K562 (cell line): ENCODE data around the gene CAPN7. TPM values are rescaled to one million over a fixed set of nuclear protein-coding genes. Genes with fewer than 3 reads are reported as not detected.

Source experiments
- ATAC-seq: fragments of 200-7000 bp; cut with Tn5 transposase; 3 replicates; pipeline ENCODE4 v1.9.1; 2020; ENCODE audit warnings: moderate library complexity
- BruUV-seq: library from RNA; stranded (reverse); fragments of 400-500 nt; replicated peaks from 2 replicates; lab custom pipeline; 2021; lab: Mats Ljungman, UMichigan
- CTCF ChIA-PET: fragments of 300-600 bp; formaldehyde crosslinking; extraction: SDS; loops from one replicate; lab custom pipeline; 2021; ENCODE audit warnings: low intra/inter-chr PET ratio; lab: Yijun Ruan, JAX
- POLR2A ChIA-PET: fragments of 300-600, 350-650 bp; sonication (Branson Sonifier 250); formaldehyde crosslinking; extraction: SDS; loops from one replicate; lab custom pipeline; 2021; ENCODE audit warnings: antibody characterized with exemption, inconsistent platforms; lab: Yijun Ruan, JAX
- DNase-seq, 4 experiments: peaks; one replicate each; pipeline versions ENCODE4 v3.0.0 to v3.0.0-alpha.2; 2011 to 2018; ENCODE audit warnings: low spot score in 3 of 4, mixed read lengths in 3 of 4; ENCODE audit errors: extremely low read depth in 1 of 4
- FAIRE-seq: peaks from 2 replicates; lab custom pipeline; 2011; peaks lifted over from hg19 to GRCh38; lab: Jason Lieb, UNC
- H2AFZ ChIP-seq: 2 replicates; pipeline ENCODE4 v1.6.0; 2011; ENCODE audit warnings: low read depth, low read length, control low read depth, inconsistent platforms
- H3K27ac ChIP-seq: fragments of 200-600 bp; 3 replicates; pipeline ENCODE4 v1.8.0; 2011; ENCODE audit warnings: low read depth, mild to moderate bottlenecking, control low read depth, inconsistent platforms, low read length, moderate library complexity, mixed read lengths; ENCODE audit errors: extremely low read depth
- H3K27me3 ChIP-seq, 2 experiments: fragments of 300-600 bp in 1 of 2; 2 replicates in 1 of 2; 3 replicates in 1 of 2; pipeline versions ENCODE4 v1.6.0 to v1.8.0; 2011; ENCODE audit warnings: inconsistent platforms in 2 of 2, low read length in 2 of 2, mild to moderate bottlenecking in 1 of 2, mixed read lengths in 1 of 2, moderate library complexity in 1 of 2; ENCODE audit not compliant: control insufficient read depth in 2 of 2, insufficient read depth in 2 of 2
- H3K36me3 ChIP-seq: fragments of 300-600 bp; 3 replicates; pipeline ENCODE4 v1.8.0; 2011; ENCODE audit warnings: mild to moderate bottlenecking, low read length, inconsistent platforms; ENCODE audit not compliant: control insufficient read depth, insufficient read depth
- H3K4me1 ChIP-seq, 2 experiments: fragments of 200-600 bp in 1 of 2; replicated peaks in 1 of 2; 2 replicates in 1 of 2; 3 replicates in 1 of 2; pipeline versions ENCODE4 v1.5.1 to v1.8.0; 2011; ENCODE audit warnings: inconsistent platforms in 2 of 2, low read length in 2 of 2, mild to moderate bottlenecking in 1 of 2, mixed read lengths in 1 of 2, moderate library complexity in 1 of 2; ENCODE audit not compliant: control insufficient read depth in 2 of 2, insufficient read depth in 2 of 2
- H3K4me2 ChIP-seq: 2 replicates; pipeline ENCODE4 v1.6.1; 2011; ENCODE audit warnings: low read length, control low read depth, inconsistent platforms, mixed read lengths; ENCODE audit not compliant: insufficient read depth
- H3K4me3 ChIP-seq: fragments of 200-600 bp; sonication (generic), shearing (Covaris generic); 2 replicates; pipeline ENCODE4 v1.5.1; 2016; ENCODE audit warnings: control low read depth, inconsistent platforms
- H3K79me2 ChIP-seq: fragments of 200-600 bp; 3 replicates; pipeline ENCODE4 v1.8.0; 2011; ENCODE audit warnings: low read length, inconsistent platforms; ENCODE audit not compliant: control insufficient read depth, insufficient read depth
- H3K9ac ChIP-seq, 2 experiments: 2 replicates each; pipeline versions ENCODE4 v1.6.0 to v1.6.1; 2011; ENCODE audit warnings: low read depth in 2 of 2, low read length in 2 of 2, control low read depth in 1 of 2, inconsistent platforms in 1 of 2, mild to moderate bottlenecking in 1 of 2, mixed read lengths in 1 of 2; ENCODE audit not compliant: insufficient read depth in 1 of 2
- H3K9me1 ChIP-seq: one replicate; pipeline ENCODE4 v1.6.0; 2011; ENCODE audit warnings: inconsistent platforms, mild to moderate bottlenecking, low read length, moderate library complexity; ENCODE audit not compliant: control insufficient read depth, insufficient read depth
- H3K9me3 ChIP-seq: replicated peaks from 2 replicates; pipeline ENCODE4 v1.5.1; 2011; ENCODE audit warnings: low read depth, low read length, inconsistent platforms; ENCODE audit not compliant: control insufficient read depth, insufficient read depth
- H4K20me1 ChIP-seq: replicated peaks from 2 replicates; pipeline ENCODE4 v1.6.1; 2011; ENCODE audit warnings: low read length, inconsistent platforms, mixed read lengths; ENCODE audit not compliant: control insufficient read depth, insufficient read depth
- GABPB2 ChIP-seq: fragments of 250-450 bp; sonication (Bioruptor Pico); conservative IDR thresholded peaks from 2 replicates; pipeline ENCODE4 v1.5.1; 2021; ENCODE audit warnings: mild to moderate bottlenecking
- LEF1 ChIP-seq: fragments of 450-650 bp; IDR thresholded peaks from 2 replicates; pipeline ENCODE4 v1.6.1; 2016; ENCODE audit warnings: mild to moderate bottlenecking
- SPI1 ChIP-seq: IDR thresholded peaks from 2 replicates; pipeline ENCODE4 v1.6.1; 2011; ENCODE audit warnings: low read depth, low read length, control low read depth, borderline replicate concordance
- SRF ChIP-seq, 2 experiments: fragments of 250-450, 450-650 bp in 1 of 2; sonication (Bioruptor Pico) in 1 of 2; sonication (generic) in 1 of 2; formaldehyde crosslinking; IDR thresholded peaks; 2 replicates each; pipeline versions ENCODE4 v1.5.0 to v1.5.1; 2020 to 2022; ENCODE audit warnings: mild to moderate bottlenecking in 1 of 2, missing genetic modification reagents in 1 of 2
- WGBS: fragments of 100-300 bp; shearing (Covaris generic); methylation state at CpG from one replicate; pipeline ENCODE4 v1.1.6; 2016; ENCODE audit warnings: low coverage, mixed read lengths; ENCODE audit not compliant: insufficient coverage; ENCODE audit errors: missing lambda C conversion rate; 5-methylcytosine and 5-hydroxymethylcytosine counted together
- in situ Hi-C: fragments of 300-500 bp; cut with MboI; formaldehyde crosslinking; loops from 4 replicates; pipeline ENCODE4 v1.15.0; 2018; ENCODE audit warnings: inconsistent platforms, mixed read lengths
- intact Hi-C: fragments of 100-400 bp; cut with micrococcal nuclease; formaldehyde crosslinking; loops from 2 replicates; pipeline ENCODE4 v1.14.2; 2022
- polyA plus RNA-seq, 8 experiments: library from polyadenylated mRNA; depleted of rRNA in 4 of 8; stranded (reverse) in 5 of 8; unstranded in 3 of 8; fragments of >200 nt; fragmentation: Nextera tagmentation in 2 of 8; fragmentation: Illumina TruSeq in 1 of 8; extraction: Ambion mirVana in 2 of 8; extraction: Trizol in 1 of 8; gene quantifications; 2 replicates each; pipeline versions ENCODE4 v1.2.1 to v1.2.3, GENCODE V29; 2011 to 2014; ENCODE audit warnings: inconsistent platforms in 1 of 8, missing spikeins in 1 of 8
- total RNA-seq, 7 experiments: library from RNA; depleted of rRNA in 6 of 7; stranded (reverse); fragments of >200 nt in 6 of 7; fragmentation: Illumina TruSeq in 2 of 7; extraction: Trizol in 2 of 7; gene quantifications; 2 replicates each; pipeline versions ENCODE4 v1.2.1 to v1.2.3, GENCODE V29; 2011 to 2021; ENCODE audit warnings: low replicate concordance in 1 of 7

CAPN7 gene
- total and polyA plus RNA-seq, 9 of the 15 experiments (the other 6 are each of a cell fraction or from before 2014, with no cell fraction given): 6.5 to 42.7 (median 32.7) TPM

DNA sequence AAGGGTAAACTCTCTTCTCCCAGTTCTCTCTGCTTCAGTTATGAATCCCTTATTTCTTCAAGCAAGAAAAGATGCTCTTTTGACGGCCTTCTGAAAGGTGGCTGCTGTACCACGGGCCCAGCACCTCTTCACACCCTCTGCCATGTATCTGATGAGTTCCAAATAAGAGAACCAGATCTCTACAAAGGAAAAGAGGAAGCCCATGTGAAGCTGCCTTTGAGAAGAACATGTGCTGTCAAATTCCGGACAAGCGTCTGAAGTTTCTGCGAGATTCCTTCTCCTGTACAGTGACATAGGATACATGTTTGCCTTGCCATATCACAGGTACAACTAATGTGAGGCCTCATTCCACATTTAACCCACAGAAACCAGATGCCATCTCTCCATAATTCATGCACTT is 67.2 kb downstream of the CAPN7 start:
- H3K4me1 ChIP-seq: peaks cover 40 to 43% of the 10 kb centered on the region in 2 experiments

DNA sequence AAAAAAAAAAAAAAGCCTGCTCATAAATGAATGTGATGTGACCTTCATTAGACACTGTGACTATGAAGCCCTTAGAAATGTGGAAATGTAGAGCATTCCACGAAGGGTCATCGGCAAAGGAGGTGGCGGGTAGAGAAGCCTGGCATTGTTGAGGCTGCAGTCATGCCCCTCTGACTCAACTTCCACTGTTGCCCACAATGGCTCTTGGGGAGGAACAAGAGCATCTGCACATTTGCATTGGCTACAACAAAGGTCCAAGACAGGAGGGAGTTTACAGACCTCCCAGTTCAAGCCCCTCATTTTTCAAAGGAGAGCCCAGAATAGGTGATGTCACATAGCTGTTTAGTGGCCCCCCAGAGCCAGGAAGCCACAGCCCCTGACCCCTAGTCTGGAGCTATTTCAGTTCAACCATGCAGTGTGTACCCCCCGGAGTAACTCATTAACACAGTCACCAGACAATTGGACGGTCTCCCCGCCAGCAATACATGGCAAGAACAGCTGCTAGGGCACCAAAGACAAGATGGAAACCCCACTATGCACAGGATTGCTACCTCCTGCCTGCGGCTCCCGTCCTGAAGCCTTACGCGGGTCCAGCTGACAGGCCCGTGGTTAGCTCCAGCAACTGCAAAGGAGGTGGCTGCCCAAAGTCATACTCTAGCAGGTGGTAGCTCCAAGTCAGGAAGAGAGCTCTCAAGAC is 70.1 kb downstream of the CAPN7 start:
- Histone ChIP-seq H3K79me2 (peaks cover 3% of the 10 kb centered on the region; the same call in 1 of the 3 replicates), H3K9ac (peak overlapping the region in 1 of 2 experiments; percentile 47; a peak in 1 of 4 replicates), H3K9me3 (no peaks in the 10 kb centered on the region), H4K20me1 (no peaks in the 10 kb centered on the region), H3K4me2 (no peak overlapping the region), H2AFZ (no peak overlapping the region), H3K36me3 (no peaks in the 10 kb centered on the region; the same call in 2 of the 3 replicates), H3K27ac (no peak overlapping the region), H3K4me3 (no peak overlapping the region), H3K27me3 (no peaks in the 10 kb centered on the region), H3K9me1 (no peaks in the 10 kb centered on the region), H3K4me1 (peaks cover 18 to 20% of the 10 kb centered on the region in 2 experiments)
- CTCF ChIA-PET: no interaction called here
- no peak for FAIRE-seq
- POLR2A ChIA-PET: interaction anchor here (0.9 to 2.7 kb wide), 3 partner anchors 9 to 13 kb away, joined by 3 to 15 read pairs (median 3); no protein-coding TSS in a partner anchor
- DNase-seq: no peak
- 86% methylated on average over 11 of the region's 11 CpGs for WGBS
- BruUV-seq: no TSS peak
- intact Hi-C loops (no loop called here), in situ Hi-C loops (no loop called here)
- 0 out of 4 replicates have a peak, but pooled peaks of 1 of the 2 experiments have one; percentile 38 for TF ChIP-seq SRF (CRISPR knock-in tag; IDR thresholded peaks at IDR 0.05)
- no peak for TF ChIP-seq LEF1
- ATAC-seq: no peak

More for the DNA sequence above, 67.2 kb downstream of the CAPN7 start:
- Histone ChIP-seq H3K36me3 (peaks cover 12% of the 10 kb centered on the region), H3K9ac (no peak overlapping the region), H3K4me2 (no peak overlapping the region), H3K27ac (no peak overlapping the region), H3K27me3 (no peaks in the 10 kb centered on the region), H3K9me3 (no peaks in the 10 kb centered on the region), H4K20me1 (no peaks in the 10 kb centered on the region), H3K9me1 (no peaks in the 10 kb centered on the region), H2AFZ (no peak overlapping the region), H3K4me3 (no peak overlapping the region), H3K79me2 (peaks cover 6% of the 10 kb centered on the region; the same call in 1 of the 3 replicates)
- no peak for ATAC-seq
- ChIA-PET POLR2A (interaction anchor here (1.5 kb wide), 1 partner anchor 13 kb away, joined by 6 read pairs; no protein-coding TSS in a partner anchor), CTCF (no interaction called here)
- intact Hi-C loops: no loop called here
- BruUV-seq: no TSS peak
- in situ Hi-C loops: no loop called here
- 92% methylated on average over 5 of the region's 5 CpGs for WGBS
- no peak for DNase-seq
- no peak for FAIRE-seq
- TF ChIP-seq SPI1 (peak; percentile 77), GABPB2 (CRISPR knock-in tag) (no peak)
